Stimulated activated CD4-positive, alpha-beta T cell treated with anti-CD3 and anti-CD28 coated beads, Interleukin-1b, Interleukin-23, amount 100 ng/mL, for 48 hours (primary cell): ENCODE measurements around the gene PPP1R37.

Source experiments
- DNase-seq: peaks from one replicate; pipeline ENCODE4 v3.0.0-alpha.2; 2020

Gene PPP1R37

GRCh38 chr19:45092747-45093678 is at the start of gene PPP1R37:
TSS of gene PPP1R37 (plus strand) at chr19:45093179. CDS start at chr19:45093326, 147 bp downstream.
- DNase-seq, result peak; percentile 92

GRCh38 chr19:45045671-45046353 is 47.2 kb upstream of the PPP1R37 start:
- no peak for DNase-seq

- DNase-seq, result no peak
Observed at GRCh38 chr19:45046355-45046754, 46.6 kb upstream of the PPP1R37 start.

GRCh38 chr19:45047188-45047797 is 45.7 kb upstream of the PPP1R37 start:
- DNase-seq, result no peak

GRCh38 chr19:45049073-45049736 is 43.8 kb upstream of the PPP1R37 start:
- no peak for DNase-seq

- no peak for DNase-seq
Observed at GRCh38 chr19:45050036-45050435, 42.9 kb upstream of the PPP1R37 start.

- DNase-seq, result no peak
Observed at GRCh38 chr19:45051929-45052579, 40.9 kb upstream of the PPP1R37 start.

- DNase-seq, result no peak
Observed at GRCh38 chr19:45056831-45057230, 36.1 kb upstream of the PPP1R37 start.

GRCh38 chr19:45057444-45057843 is 35.5 kb upstream of the PPP1R37 start:
- no peak for DNase-seq

- no peak for DNase-seq
Observed at GRCh38 chr19:45058622-45059159, 34.3 kb upstream of the PPP1R37 start.

- DNase-seq, result peak; percentile 82
Observed at GRCh38 chr19:45059258-45059965, 33.6 kb upstream of the PPP1R37 start.

- no peak for DNase-seq
Observed at GRCh38 chr19:45061965-45062364, 31.0 kb upstream of the PPP1R37 start.

GRCh38 chr19:45063851-45064801 is 28.9 kb upstream of the PPP1R37 start:
- no peak for DNase-seq

- DNase-seq, result no peak
Observed at GRCh38 chr19:45066921-45067661, 25.9 kb upstream of the PPP1R37 start.

GRCh38 chr19:45068041-45068440 is 24.9 kb upstream of the PPP1R37 start:
- DNase-seq, result no peak

- DNase-seq, result no peak
Observed at GRCh38 chr19:45069056-45069455, 23.9 kb upstream of the PPP1R37 start.

GRCh38 chr19:45070214-45070613 is 22.8 kb upstream of the PPP1R37 start:
- no peak for DNase-seq

- DNase-seq, result no peak
Observed at GRCh38 chr19:45070861-45071544, 22.0 kb upstream of the PPP1R37 start.

- no peak for DNase-seq
Observed at GRCh38 chr19:45071545-45071938, 21.4 kb upstream of the PPP1R37 start.
